HepG2 (cell line): ENCODE data around the gene POLR1H. TPM values are rescaled to one million over a fixed set of nuclear protein-coding genes. Genes with fewer than 3 reads are reported as not detected.

Source experiments
- BRCA1 ChIP-seq: sonication (generic); formaldehyde crosslinking; IDR thresholded peaks from 2 replicates; pipeline ENCODE4 v1.4.0; 2020; ENCODE audit warnings: missing genetic modification reagents
- FOXJ3 ChIP-seq: sonication (generic); formaldehyde crosslinking; IDR thresholded peaks from 2 replicates; pipeline ENCODE4 v1.4.0; 2020; ENCODE audit warnings: missing genetic modification reagents, mild to moderate bottlenecking, borderline replicate concordance
- GMEB1 ChIP-seq: sonication (generic); formaldehyde crosslinking; IDR thresholded peaks from 2 replicates; pipeline ENCODE4 v1.5.1; 2020; ENCODE audit warnings: missing genetic modification reagents, mild to moderate bottlenecking, borderline replicate concordance
- HNRNPUL1 ChIP-seq: fragments of 200-400 bp; formaldehyde crosslinking; IDR thresholded peaks from 2 replicates; pipeline ENCODE4 v1.6.1; 2017; ENCODE audit warnings: low read depth, mild to moderate bottlenecking, low read length, moderate library complexity
- KAT7 ChIP-seq: IDR thresholded peaks from 2 replicates; pipeline ENCODE4 v1.6.1; 2018; ENCODE audit warnings: borderline replicate concordance, missing compliant biosample characterization
- MED13 ChIP-seq: sonication (generic); formaldehyde crosslinking; IDR thresholded peaks from 2 replicates; pipeline ENCODE4 v1.5.0; 2020; ENCODE audit warnings: missing genetic modification reagents
- NR1H2 ChIP-seq: sonication (generic); formaldehyde crosslinking; IDR thresholded peaks from 2 replicates; pipeline ENCODE4 v1.8.1; 2022; ENCODE audit warnings: low read depth, missing genetic modification reagents, borderline replicate concordance
- NR2F2 ChIP-seq: IDR thresholded peaks from 2 replicates; pipeline ENCODE4 v1.6.1; 2012; ENCODE audit warnings: low read depth, inconsistent platforms, borderline replicate concordance
- PHF8 ChIP-seq: sonication (generic); formaldehyde crosslinking; IDR thresholded peaks from 2 replicates; pipeline ENCODE4 v1.5.0; 2020; ENCODE audit warnings: missing genetic modification reagents
- POLR2G ChIP-seq: fragments of 200-400 bp; formaldehyde crosslinking; IDR thresholded peaks from 2 replicates; pipeline ENCODE4 v1.6.1; 2018; ENCODE audit warnings: mild to moderate bottlenecking, low read depth, low read length, moderate library complexity
- RELA ChIP-seq: sonication (generic); formaldehyde crosslinking; IDR thresholded peaks from 2 replicates; pipeline ENCODE4 v1.4.0; 2020; ENCODE audit warnings: missing genetic modification reagents
- REST ChIP-seq, 2 experiments: IDR thresholded peaks; 2 replicates each; pipeline ENCODE4 v1.6.1; 2011 to 2012; ENCODE audit warnings: low read length in 2 of 2, borderline replicate concordance in 1 of 2, low read depth in 1 of 2, mild to moderate bottlenecking in 1 of 2, moderate library complexity in 1 of 2
- ZIK1 ChIP-seq: sonication (generic); formaldehyde crosslinking; IDR thresholded peaks from 2 replicates; pipeline ENCODE4 v1.5.0; 2020; ENCODE audit warnings: mild to moderate bottlenecking, low read depth, missing genetic modification reagents, borderline replicate concordance
- ZKSCAN8 ChIP-seq: IDR thresholded peaks from 2 replicates; pipeline ENCODE4 v1.6.1; 2016; ENCODE audit warnings: borderline replicate concordance, missing genetic modification reagents, missing compliant biosample characterization
- ZNF124 ChIP-seq: sonication (generic); formaldehyde crosslinking; IDR thresholded peaks from 2 replicates; pipeline ENCODE4 v1.4.0; 2020; ENCODE audit warnings: missing genetic modification reagents
- ZNF720 ChIP-seq: sonication (generic); formaldehyde crosslinking; IDR thresholded peaks from 2 replicates; pipeline ENCODE4 v1.4.0; 2020; ENCODE audit warnings: missing genetic modification reagents
- ZNF772 ChIP-seq: sonication (generic); formaldehyde crosslinking; IDR thresholded peaks from 2 replicates; pipeline ENCODE4 v1.5.0; 2020; ENCODE audit warnings: mild to moderate bottlenecking, missing genetic modification reagents
- ZNF776 ChIP-seq: sonication (generic); formaldehyde crosslinking; IDR thresholded peaks from 2 replicates; pipeline ENCODE4 v1.4.0; 2020; ENCODE audit warnings: mild to moderate bottlenecking, missing genetic modification reagents
- polyA plus RNA-seq, 8 experiments: library from polyadenylated mRNA; depleted of rRNA in 3 of 8; stranded (reverse) in 7 of 8; unstranded in 1 of 8; fragments of >200 nt; fragmentation: Illumina TruSeq in 4 of 8; extraction: Trizol in 4 of 8; gene quantifications; 2 replicates each; pipeline versions ENCODE4 v1.2.1 to v1.2.3, GENCODE V29; 2011 to 2016; ENCODE audit warnings: low read depth in 4 of 8, missing spikeins in 1 of 8, mixed read lengths in 1 of 8; ENCODE audit not compliant: insufficient read depth in 1 of 8
- total RNA-seq, 5 experiments: library from RNA; depleted of rRNA; stranded (reverse); fragments of >200 nt; fragmentation: Illumina TruSeq; extraction: Trizol; gene quantifications; 2 replicates each; pipeline ENCODE4 v1.2.3, GENCODE V29; 2016; ENCODE audit warnings: low read depth in 1 of 5
- TF ChIP-seq, protein P1 (sequence below): sonication (generic); formaldehyde crosslinking; IDR thresholded peaks from 2 replicates; pipeline ENCODE4 v1.5.0; 2020; ENCODE audit warnings: missing genetic modification reagents, mild to moderate bottlenecking, borderline replicate concordance
- TF ChIP-seq, protein P2 (sequence below): sonication (generic); formaldehyde crosslinking; conservative IDR thresholded peaks from 2 replicates; pipeline ENCODE4 v1.4.0; 2020; ENCODE audit warnings: missing genetic modification reagents

The POLR1H gene
- total and polyA plus RNA-seq, 2 of the 13 experiments (the other 11 are each of a cell fraction or from before 2014, with no cell fraction given): 61.4 to 79.8 TPM

DNA sequence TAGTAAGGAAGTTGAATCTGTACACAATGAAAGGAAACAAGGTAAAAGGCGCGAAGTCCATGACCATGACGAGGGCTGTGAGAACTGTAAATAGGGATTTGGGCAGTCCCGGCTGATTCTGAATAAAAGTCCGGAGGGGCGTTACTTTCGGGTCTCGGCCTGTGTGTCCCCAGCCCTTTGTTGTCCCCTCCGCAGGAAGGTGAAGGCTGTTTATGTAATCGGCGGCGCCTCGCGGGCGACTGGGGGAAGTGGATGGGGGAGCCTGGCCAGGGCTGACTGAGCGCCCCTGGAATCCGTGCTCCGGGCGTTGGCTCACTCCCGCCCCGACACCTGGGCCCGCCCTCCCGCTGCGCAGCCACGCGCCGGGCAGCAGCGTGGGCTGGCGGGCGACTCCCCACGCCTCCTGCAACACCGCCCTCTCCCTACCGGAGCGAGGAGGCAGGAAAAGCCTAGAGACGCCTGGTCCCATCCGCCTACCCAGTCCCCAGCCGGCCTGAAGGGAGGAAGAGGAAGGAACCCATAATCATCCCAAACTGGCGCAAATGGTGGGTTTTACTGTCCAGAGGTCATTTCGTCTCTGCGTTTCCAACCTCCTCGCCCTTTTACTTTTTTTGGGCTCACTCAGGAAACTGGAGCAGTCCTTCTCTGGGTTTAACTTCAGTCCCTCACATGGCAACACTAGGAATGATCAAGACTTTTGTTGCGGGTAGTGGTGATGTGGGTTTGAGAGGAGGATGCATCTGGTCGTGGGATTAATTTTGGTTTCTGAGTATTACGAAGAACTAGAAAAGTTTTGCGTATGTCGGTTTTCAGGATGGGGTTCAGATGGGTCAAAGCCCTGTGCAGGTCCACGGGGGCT lies 39.7 kb downstream of the POLR1H start (continued):
- TF ChIP-seq ZNF772 (CRISPR knock-in tag) (peak; percentile 94), RELA (CRISPR knock-in tag) (peak; percentile 24; the same call in 1 of the 2 replicates), FOXJ3 (CRISPR knock-in tag) (peak; percentile 86), BRCA1 (CRISPR knock-in tag) (0 out of 2 replicates have a peak, but pooled peaks have one; percentile 40), POLR2G (no peak), PHF8 (CRISPR knock-in tag) (peak; percentile 51), GMEB1 (CRISPR knock-in tag) (peak; percentile 80), ZNF124 (CRISPR knock-in tag) (peak; percentile 95), MED13 (no peak), ZIK1 (CRISPR knock-in tag) (no peak; the same call in 1 of the 2 replicates), NR1H2 (no peak; the same call in 1 of the 2 replicates), ZNF720 (CRISPR knock-in tag) (no peak), ZKSCAN8 (CRISPR knock-in tag) (peak; percentile 74; the same call in 1 of the 2 replicates), NR2F2 (peak; percentile 78; the same call in 1 of the 2 replicates), KAT7 (no peak), ZNF776 (CRISPR knock-in tag) (no peak; the same call in 1 of the 2 replicates), REST (IDR thresholded peaks at IDR 0.05; ENCODE audit: borderline replicate concordance in 1 of 2, low read depth in 1 of 2, low read length in 2 of 2) (0 out of 4 replicates have a peak, but pooled peaks of 1 of the 2 experiments have one; percentile 50), HNRNPUL1 (no peak)
- TF ChIP-seq, protein P1, sequence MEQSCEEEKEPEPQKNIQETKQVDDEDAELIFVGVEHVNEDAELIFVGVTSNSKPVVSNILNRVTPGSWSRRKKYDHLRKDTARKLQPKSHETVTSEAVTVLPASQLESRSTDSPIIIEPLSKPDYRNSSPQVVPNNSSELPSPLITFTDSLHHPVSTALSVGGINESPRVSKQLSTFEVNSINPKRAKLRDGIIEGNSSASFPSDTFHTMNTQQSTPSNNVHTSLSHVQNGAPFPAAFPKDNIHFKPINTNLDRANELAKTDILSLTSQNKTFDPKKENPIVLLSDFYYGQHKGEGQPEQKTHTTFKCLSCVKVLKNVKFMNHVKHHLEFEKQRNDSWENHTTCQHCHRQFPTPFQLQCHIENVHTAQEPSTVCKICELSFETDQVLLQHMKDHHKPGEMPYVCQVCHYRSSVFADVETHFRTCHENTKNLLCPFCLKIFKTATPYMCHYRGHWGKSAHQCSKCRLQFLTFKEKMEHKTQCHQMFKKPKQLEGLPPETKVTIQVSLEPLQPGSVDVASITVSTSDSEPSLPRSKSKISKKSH: peak; percentile 87
- TF ChIP-seq, protein P2, sequence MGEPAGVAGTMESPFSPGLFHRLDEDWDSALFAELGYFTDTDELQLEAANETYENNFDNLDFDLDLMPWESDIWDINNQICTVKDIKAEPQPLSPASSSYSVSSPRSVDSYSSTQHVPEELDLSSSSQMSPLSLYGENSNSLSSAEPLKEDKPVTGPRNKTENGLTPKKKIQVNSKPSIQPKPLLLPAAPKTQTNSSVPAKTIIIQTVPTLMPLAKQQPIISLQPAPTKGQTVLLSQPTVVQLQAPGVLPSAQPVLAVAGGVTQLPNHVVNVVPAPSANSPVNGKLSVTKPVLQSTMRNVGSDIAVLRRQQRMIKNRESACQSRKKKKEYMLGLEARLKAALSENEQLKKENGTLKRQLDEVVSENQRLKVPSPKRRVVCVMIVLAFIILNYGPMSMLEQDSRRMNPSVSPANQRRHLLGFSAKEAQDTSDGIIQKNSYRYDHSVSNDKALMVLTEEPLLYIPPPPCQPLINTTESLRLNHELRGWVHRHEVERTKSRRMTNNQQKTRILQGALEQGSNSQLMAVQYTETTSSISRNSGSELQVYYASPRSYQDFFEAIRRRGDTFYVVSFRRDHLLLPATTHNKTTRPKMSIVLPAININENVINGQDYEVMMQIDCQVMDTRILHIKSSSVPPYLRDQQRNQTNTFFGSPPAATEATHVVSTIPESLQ (CRISPR knock-in tag): 0 out of 2 replicates have a peak, but pooled peaks have one; percentile 58
